ENCODE measurements around the gene KCNK6.

- TF ChIP-seq MAFK (IDR thresholded peaks at IDR 0.05; ENCODE audit: low read depth, low read length) (no peak), YY1 (IDR thresholded peaks at IDR 0.05; ENCODE audit: low read depth, low read length) (no peak), RAD21 (IDR thresholded peaks at IDR 0.05 in 1 of 2, conservative IDR thresholded peaks at IDR 0.05 in 1 of 2; ENCODE audit: low read depth in 2 of 2, low read length in 2 of 2) (no peak), POLR2A (IDR thresholded peaks at IDR 0.05; ENCODE audit: control extremely low read depth in 1 of 2, low read depth in 2 of 2, low read length in 2 of 2) (no peak), ZNF274 (IDR thresholded peaks at IDR 0.05; ENCODE audit: borderline replicate concordance, extremely low read depth, low read length) (no peak), ASH2L (IDR thresholded peaks at IDR 0.05; ENCODE audit: low read length) (no peak), ATF2 (IDR thresholded peaks at IDR 0.05; ENCODE audit: low read length) (no peak), TAF1 (IDR thresholded peaks at IDR 0.05; ENCODE audit: low read depth, low read length) (no peak), TCF12 (IDR thresholded peaks at IDR 0.05; ENCODE audit: low read depth, low read length) (no peak)
Measured at GRCh38 chr19:38358071-38358470, 38.4 kb downstream of the KCNK6 start.

Data from H1 (cell line).